Keratinocyte (primary cell): ENCODE measurements around the gene RIMS1. TPM values are rescaled to one million over a fixed set of nuclear protein-coding genes. Genes with fewer than 3 reads are reported as not detected.

ENCODE experiments used
- DNase-seq: peaks from one replicate; pipeline ENCODE4 v3.0.0-alpha.2; 2011; ENCODE audit warnings: low read depth, missing footprints, low spot score
- FAIRE-seq: peaks from 2 replicates; lab custom pipeline; 2011; peaks lifted over from hg19 to GRCh38; lab: Jason Lieb, UNC
- H2AFZ ChIP-seq: 2 replicates; pipeline ENCODE4 v1.6.0; 2012; ENCODE audit warnings: low read length, control low read depth, inconsistent platforms; ENCODE audit not compliant: control insufficient read depth
- H3K27ac ChIP-seq: 2 replicates; pipeline ENCODE4 v1.5.1; 2011; ENCODE audit warnings: low read length; ENCODE audit not compliant: control insufficient read depth, insufficient read depth
- H3K27me3 ChIP-seq: 3 replicates; pipeline ENCODE4 v1.6.0; 2011; ENCODE audit warnings: low read length; ENCODE audit not compliant: control insufficient read depth, insufficient read depth; ENCODE audit errors: extremely low read depth
- H3K36me3 ChIP-seq, 2 experiments: 2 replicates in 1 of 2; 3 replicates in 1 of 2; pipeline ENCODE4 v1.5.1; 2011; ENCODE audit warnings: low read length in 2 of 2, mild to moderate bottlenecking in 1 of 2; ENCODE audit not compliant: control insufficient read depth in 2 of 2, insufficient read depth in 2 of 2; ENCODE audit errors: extremely low read depth in 1 of 2
- H3K4me1 ChIP-seq: 3 replicates; pipeline ENCODE4 v1.5.1; 2011; ENCODE audit warnings: low read length; ENCODE audit not compliant: control insufficient read depth, insufficient read depth; ENCODE audit errors: extremely low read depth
- H3K4me2 ChIP-seq: 3 replicates; pipeline ENCODE4 v1.6.0; 2011; ENCODE audit warnings: low read depth, low read length; ENCODE audit not compliant: control insufficient read depth, insufficient read depth; ENCODE audit errors: extremely low read depth
- H3K4me3 ChIP-seq, 3 experiments: fragments of 200-600 bp in 1 of 3; sonication (generic) in 1 of 3; 2 replicates in 2 of 3; 3 replicates in 1 of 3; pipeline ENCODE4 v1.5.1; 2011 to 2016; ENCODE audit warnings: low read length in 3 of 3, mild to moderate bottlenecking in 3 of 3, control low read depth in 2 of 3, inconsistent platforms in 1 of 3, low read depth in 1 of 3, mixed read lengths in 1 of 3, mixed run types in 1 of 3, moderate library complexity in 1 of 3; ENCODE audit not compliant: control insufficient read depth in 2 of 3, insufficient read depth in 2 of 3; ENCODE audit errors: extremely low read depth in 1 of 3
- H3K79me2 ChIP-seq: 2 replicates; pipeline ENCODE4 v1.6.0; 2012; ENCODE audit warnings: low read length; ENCODE audit not compliant: control insufficient read depth, insufficient read depth
- H3K9ac ChIP-seq: 3 replicates; pipeline ENCODE4 v1.6.0; 2011; ENCODE audit warnings: low read length; ENCODE audit not compliant: control insufficient read depth, insufficient read depth; ENCODE audit errors: extremely low read depth
- H3K9me1 ChIP-seq: 3 replicates; pipeline ENCODE4 v1.6.0; 2011; ENCODE audit warnings: low read length; ENCODE audit not compliant: control insufficient read depth, insufficient read depth; ENCODE audit errors: extremely low read depth
- H3K9me3 ChIP-seq: 2 replicates; pipeline ENCODE4 v1.5.1; 2012; ENCODE audit warnings: low read depth, low read length; ENCODE audit not compliant: control insufficient read depth
- H4K20me1 ChIP-seq: 3 replicates; pipeline ENCODE4 v1.6.0; 2011; ENCODE audit warnings: low read length; ENCODE audit not compliant: control insufficient read depth, insufficient read depth; ENCODE audit errors: extremely low read depth
- EZH2 ChIP-seq: IDR thresholded peaks from one replicate; pipeline ENCODE4 v1.6.1; 2012; ENCODE audit warnings: inconsistent platforms, mild to moderate bottlenecking, low read length, moderate library complexity
- dilution Hi-C: fragments of 300-500 bp; cut with MboI; formaldehyde crosslinking; loops from one replicate; pipeline ENCODE4 v1.7.0; 2020; ENCODE audit warnings: low sequenced_read_pairs; ENCODE audit not compliant: extremely low pct_ligation_motif_present
- polyA plus RNA-seq, 5 experiments: library from polyadenylated mRNA; depleted of rRNA in 3 of 5; stranded (reverse) in 3 of 5; stranded (forward) in 1 of 5; unstranded in 1 of 5; fragments of >200 nt; gene quantifications; 1 replicate in 1 of 5; 2 replicates in 3 of 5; 3 replicates in 1 of 5; pipeline versions ENCODE4 v1.2.1 to v1.2.3, GENCODE V29; 2011 to 2012; ENCODE audit warnings: missing spikeins in 2 of 5, low read depth in 1 of 5, low replicate concordance in 1 of 5
- TF ChIP-seq, protein P1 (sequence below), 3 experiments: IDR thresholded peaks in 1 of 3; conservative IDR thresholded peaks in 1 of 3; optimal IDR thresholded peaks in 1 of 3; 2 replicates in 2 of 3; 3 replicates in 1 of 3; pipeline versions ENCODE3 to v1.5.1; 2011; ENCODE audit warnings: low read length in 3 of 3, mild to moderate bottlenecking in 3 of 3, moderate library complexity in 2 of 3, control low read depth in 1 of 3, inconsistent platforms in 1 of 3; ENCODE audit not compliant: insufficient read depth in 2 of 3; ENCODE audit errors: extremely low read depth in 1 of 3

The RIMS1 gene
- polyA plus RNA-seq, 1 donor (not counting 4 experiments of a cell fraction or from before 2014, with no cell fraction given), result not detected

DNA sequence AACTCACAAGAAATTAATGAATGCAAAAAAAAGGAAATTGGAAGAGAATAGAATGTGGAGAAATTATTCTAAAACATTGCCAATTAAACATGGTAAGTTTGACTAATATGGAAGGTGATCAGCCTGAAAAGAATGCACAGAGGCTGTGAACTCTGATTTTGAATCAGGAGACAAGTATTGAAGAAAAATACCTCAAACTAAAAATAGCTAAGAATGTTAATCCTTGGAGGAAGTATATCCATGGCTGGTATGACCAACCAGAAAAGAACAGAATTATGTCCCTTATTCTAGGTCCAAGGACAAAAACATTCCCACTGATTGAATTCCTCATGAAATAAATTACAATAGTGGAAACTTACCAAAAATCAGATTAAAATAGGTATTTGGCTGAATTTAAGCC, 7.3 kb upstream of the RIMS1 start:
- Histone ChIP-seq H3K9me1 (no peaks in the 10 kb centered on the region), H3K4me1 (no peaks in the 10 kb centered on the region), H3K36me3 (no peaks in the 10 kb centered on the region), H3K27me3 (no peaks in the 10 kb centered on the region), H3K9ac (no peak overlapping the region), H3K4me2 (no peak overlapping the region), H3K79me2 (no peaks in the 10 kb centered on the region), H4K20me1 (no peaks in the 10 kb centered on the region), H3K27ac (no peak overlapping the region), H3K4me3 (no peak overlapping the region), H3K9me3 (no peaks in the 10 kb centered on the region), H2AFZ (no peak overlapping the region)
- TF ChIP-seq, protein P1, sequence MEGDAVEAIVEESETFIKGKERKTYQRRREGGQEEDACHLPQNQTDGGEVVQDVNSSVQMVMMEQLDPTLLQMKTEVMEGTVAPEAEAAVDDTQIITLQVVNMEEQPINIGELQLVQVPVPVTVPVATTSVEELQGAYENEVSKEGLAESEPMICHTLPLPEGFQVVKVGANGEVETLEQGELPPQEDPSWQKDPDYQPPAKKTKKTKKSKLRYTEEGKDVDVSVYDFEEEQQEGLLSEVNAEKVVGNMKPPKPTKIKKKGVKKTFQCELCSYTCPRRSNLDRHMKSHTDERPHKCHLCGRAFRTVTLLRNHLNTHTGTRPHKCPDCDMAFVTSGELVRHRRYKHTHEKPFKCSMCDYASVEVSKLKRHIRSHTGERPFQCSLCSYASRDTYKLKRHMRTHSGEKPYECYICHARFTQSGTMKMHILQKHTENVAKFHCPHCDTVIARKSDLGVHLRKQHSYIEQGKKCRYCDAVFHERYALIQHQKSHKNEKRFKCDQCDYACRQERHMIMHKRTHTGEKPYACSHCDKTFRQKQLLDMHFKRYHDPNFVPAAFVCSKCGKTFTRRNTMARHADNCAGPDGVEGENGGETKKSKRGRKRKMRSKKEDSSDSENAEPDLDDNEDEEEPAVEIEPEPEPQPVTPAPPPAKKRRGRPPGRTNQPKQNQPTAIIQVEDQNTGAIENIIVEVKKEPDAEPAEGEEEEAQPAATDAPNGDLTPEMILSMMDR (optimal IDR thresholded peaks at IDR 0.05 in 1 of 3, IDR thresholded peaks at IDR 0.05 in 1 of 3, conservative IDR thresholded peaks at IDR 0.05 in 1 of 3; ENCODE audit: extremely low read depth in 1 of 3, insufficient read depth in 2 of 3, low read length in 3 of 3), result no peak
- TF ChIP-seq EZH2, result no peak
- no peak for FAIRE-seq
- DNase-seq, result no peak
- dilution Hi-C loops, result no loop called here

DNA sequence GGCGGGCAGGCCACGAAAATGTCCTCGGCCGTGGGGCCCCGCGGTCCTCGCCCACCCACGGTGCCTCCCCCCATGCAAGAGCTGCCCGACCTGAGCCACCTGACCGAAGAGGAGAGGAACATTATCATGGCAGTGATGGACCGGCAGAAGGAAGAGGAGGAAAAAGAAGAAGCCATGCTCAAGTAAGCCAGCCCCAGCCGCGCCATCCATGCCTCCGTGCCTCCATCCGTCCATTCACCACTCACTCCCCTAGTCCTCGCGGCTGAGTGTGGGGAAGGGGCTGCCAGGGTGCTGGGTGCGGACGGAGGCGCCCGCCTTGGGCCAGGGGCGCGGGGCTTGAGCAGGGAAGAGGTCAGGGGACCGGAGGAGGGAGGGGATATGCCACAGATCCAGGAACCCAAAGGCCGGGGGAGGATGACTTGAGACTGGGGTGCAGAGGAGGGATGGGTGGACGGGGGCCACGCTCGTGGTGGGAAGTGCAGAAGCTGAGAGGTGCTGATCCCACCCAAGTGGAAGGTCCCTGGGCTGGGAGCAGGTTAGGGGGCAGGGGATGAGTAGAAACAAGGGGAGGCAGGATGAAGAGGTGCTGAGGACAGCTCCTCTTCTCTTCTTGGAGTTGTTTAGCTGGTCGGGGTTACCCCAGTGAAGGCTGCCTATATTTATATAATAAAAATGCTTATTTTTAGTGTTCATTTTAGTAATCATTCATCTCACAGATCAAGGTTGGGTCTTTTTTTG, 825 bp downstream of the RIMS1 start:
- Histone ChIP-seq H3K4me1 (no peaks in the 10 kb centered on the region), H3K27ac (no peak overlapping the region), H3K4me2 (no peak overlapping the region), H3K79me2 (no peaks in the 10 kb centered on the region), H2AFZ (no peak overlapping the region), H3K9me3 (no peaks in the 10 kb centered on the region), H3K9me1 (no peaks in the 10 kb centered on the region), H3K36me3 (no peaks in the 10 kb centered on the region), H3K4me3 (no peak overlapping the region), H4K20me1 (peaks cover 2% of the 10 kb centered on the region), H3K27me3 (peaks cover 26% of the 10 kb centered on the region), H3K9ac (no peak overlapping the region)
- dilution Hi-C loops, result no loop called here
- FAIRE-seq (no peak), DNase-seq (no peak)
- TF ChIP-seq EZH2, result no peak
- TF ChIP-seq, protein P1 (optimal IDR thresholded peaks at IDR 0.05 in 1 of 3, IDR thresholded peaks at IDR 0.05 in 1 of 3, conservative IDR thresholded peaks at IDR 0.05 in 1 of 3; ENCODE audit: extremely low read depth in 1 of 3, insufficient read depth in 2 of 3, low read length in 3 of 3), result no peak
